H1 (cell line): Measurements from ENCODE around the gene IRF8. TPM values are rescaled to one million over a fixed set of nuclear protein-coding genes. Genes with fewer than 3 reads are reported as not detected.

ENCODE experiments used
- CTCF ChIA-PET: fragments of 300-600 bp; sonication (Branson Sonifier 250); formaldehyde crosslinking; loops from one replicate; lab custom pipeline; 2021; ENCODE audit not compliant: partially characterized antibody; lab: Charles Lee
- POLR2A ChIA-PET: fragments of 300-600 bp; sonication (Branson Sonifier 250); formaldehyde crosslinking; loops from one replicate; lab custom pipeline; 2021; ENCODE audit warnings: inconsistent platforms; ENCODE audit not compliant: partially characterized antibody; lab: Charles Lee
- DNase-seq, 2 experiments: peaks; one replicate each; pipeline versions ENCODE4 v3.0.0 to v3.0.0-alpha.2; 2010 to 2022; ENCODE audit warnings: low spot score in 2 of 2, low read depth in 1 of 2, mixed read lengths in 1 of 2
- FAIRE-seq: peaks from 2 replicates; lab custom pipeline; 2011; peaks lifted over from hg19 to GRCh38; lab: Jason Lieb, UNC
- H2AFZ ChIP-seq: 2 replicates; pipeline ENCODE4 v1.8.1; 2012; ENCODE audit warnings: low read length, inconsistent platforms
- H2AK5ac ChIP-seq: 2 replicates; pipeline ENCODE4 v1.6.1; 2013; ENCODE audit warnings: low read depth, low read length
- H2BK120ac ChIP-seq: replicated peaks from 2 replicates; pipeline ENCODE3; 2013; ENCODE audit warnings: low read depth, low read length, inconsistent platforms
- H2BK12ac ChIP-seq: 2 replicates; pipeline ENCODE4 v1.6.1; 2013; ENCODE audit warnings: low read depth, low read length
- H2BK15ac ChIP-seq: 2 replicates; pipeline ENCODE4 v1.6.1; 2013; ENCODE audit warnings: low read length
- H2BK20ac ChIP-seq: 2 replicates; pipeline ENCODE4 v1.6.1; 2013; ENCODE audit warnings: low read length
- H2BK5ac ChIP-seq: 2 replicates; pipeline ENCODE4 v1.6.1; 2013; ENCODE audit warnings: low read depth, low read length
- H3K14ac ChIP-seq: 2 replicates; pipeline ENCODE4 v1.6.1; 2013; ENCODE audit warnings: inconsistent platforms; ENCODE audit not compliant: insufficient read length
- H3K18ac ChIP-seq: 2 replicates; pipeline ENCODE4 v1.6.1; 2013; ENCODE audit warnings: low read length; ENCODE audit errors: extremely low read depth
- H3K23ac ChIP-seq: 2 replicates; pipeline ENCODE4 v1.6.1; 2013; ENCODE audit warnings: inconsistent platforms; ENCODE audit not compliant: insufficient read length
- H3K23me2 ChIP-seq: 2 replicates; pipeline ENCODE4 v1.6.1; 2013; ENCODE audit warnings: low read depth, low read length
- H3K27ac ChIP-seq: 2 replicates; pipeline ENCODE4 v1.6.1; 2011; ENCODE audit warnings: low read depth, low read length, inconsistent platforms
- H3K27me3 ChIP-seq, 4 experiments: replicated peaks in 1 of 4; 1 replicate in 1 of 4; 2 replicates in 3 of 4; pipeline versions ENCODE4 v1.6.1 to v1.8.1; 2011 to 2013; ENCODE audit warnings: low read length in 3 of 4, mild to moderate bottlenecking in 3 of 4, inconsistent platforms in 2 of 4, mixed read lengths in 2 of 4, moderate library complexity in 1 of 4; ENCODE audit not compliant: control insufficient read depth in 3 of 4, insufficient read depth in 3 of 4; ENCODE audit errors: extremely low read depth in 1 of 4
- H3K36me3 ChIP-seq, 4 experiments: 2 replicates each; pipeline versions ENCODE4 v1.6.1 to v1.8.1; 2011 to 2013; ENCODE audit warnings: mild to moderate bottlenecking in 4 of 4, low read length in 3 of 4, moderate library complexity in 2 of 4, control low read depth in 1 of 4, inconsistent platforms in 1 of 4; ENCODE audit not compliant: insufficient read depth in 4 of 4, control insufficient read depth in 2 of 4
- H3K4ac ChIP-seq: replicated peaks from 2 replicates; pipeline ENCODE3; 2013; ENCODE audit warnings: low read length, low read depth, mixed read lengths, inconsistent platforms; ENCODE audit not compliant: insufficient read length
- H3K4me1 ChIP-seq, 4 experiments: replicated peaks in 1 of 4; 1 replicate in 1 of 4; 2 replicates in 3 of 4; pipeline versions ENCODE4 v1.6.1 to v1.8.1; 2011 to 2013; ENCODE audit warnings: low read length in 3 of 4, inconsistent platforms in 2 of 4, mixed read lengths in 1 of 4; ENCODE audit not compliant: insufficient read depth in 4 of 4, control insufficient read depth in 3 of 4
- H3K4me2 ChIP-seq, 2 experiments: 2 replicates each; pipeline versions ENCODE4 v1.6.1 to v1.8.1; 2011 to 2013; ENCODE audit warnings: low read depth in 2 of 2, low read length in 2 of 2, control low read depth in 1 of 2, inconsistent platforms in 1 of 2, mild to moderate bottlenecking in 1 of 2; ENCODE audit not compliant: insufficient read depth in 1 of 2
- H3K4me3 ChIP-seq, 4 experiments: fragments of 200-600, 300-600 bp in 1 of 4; sonication (generic), shearing (Covaris generic), sonication (Bioruptor Twin) in 1 of 4; 2 replicates each; pipeline versions ENCODE4 v1.5.1 to v1.8.1; 2011 to 2016; ENCODE audit warnings: low read length in 4 of 4, low read depth in 3 of 4, control low read depth in 2 of 4, inconsistent platforms in 2 of 4, mild to moderate bottlenecking in 2 of 4, mixed read lengths in 1 of 4, moderate library complexity in 1 of 4; ENCODE audit not compliant: insufficient read depth in 2 of 4; ENCODE audit errors: extremely low read depth in 1 of 4
- H3K56ac ChIP-seq: replicated peaks from 2 replicates; pipeline ENCODE3; 2013; ENCODE audit warnings: low read depth, mild to moderate bottlenecking, mixed read lengths, low read length, inconsistent platforms; ENCODE audit not compliant: insufficient read length
- H3K79me1 ChIP-seq: 2 replicates; pipeline ENCODE4 v1.6.1; 2013; ENCODE audit warnings: low read depth, low read length, control low read depth
- H3K79me2 ChIP-seq, 2 experiments: 2 replicates each; pipeline versions ENCODE4 v1.6.1 to v1.8.1; 2012 to 2013; ENCODE audit warnings: low read length in 2 of 2, mild to moderate bottlenecking in 2 of 2, inconsistent platforms in 1 of 2; ENCODE audit not compliant: insufficient read depth in 2 of 2, control insufficient read depth in 1 of 2
- H3K9ac ChIP-seq, 4 experiments: replicated peaks in 1 of 4; 1 replicate in 1 of 4; 2 replicates in 3 of 4; pipeline versions ENCODE4 v1.6.1 to v1.8.1; 2011 to 2013; ENCODE audit warnings: low read depth in 3 of 4, low read length in 3 of 4, control low read depth in 2 of 4, mild to moderate bottlenecking in 2 of 4, moderate library complexity in 2 of 4, inconsistent platforms in 1 of 4; ENCODE audit errors: extremely low read depth in 1 of 4
- H3K9me3 ChIP-seq, 2 experiments: 2 replicates each; pipeline versions ENCODE4 v1.6.1 to v1.8.1; 2012 to 2013; ENCODE audit warnings: mild to moderate bottlenecking in 2 of 2, moderate library complexity in 2 of 2, control low read depth in 1 of 2, inconsistent platforms in 1 of 2, low read depth in 1 of 2, low read length in 1 of 2, mixed read lengths in 1 of 2; ENCODE audit not compliant: insufficient read depth in 2 of 2
- H4K20me1 ChIP-seq, 2 experiments: replicated peaks in 1 of 2; 2 replicates each; pipeline versions ENCODE3 to v1.8.1; 2011 to 2013; ENCODE audit warnings: inconsistent platforms in 2 of 2, low read length in 2 of 2, mild to moderate bottlenecking in 1 of 2; ENCODE audit not compliant: insufficient read depth in 2 of 2, control insufficient read depth in 1 of 2
- H4K5ac ChIP-seq: 2 replicates; pipeline ENCODE4 v1.6.1; 2013; ENCODE audit warnings: low read length, low read depth, mixed read lengths, inconsistent platforms; ENCODE audit not compliant: insufficient read length
- H4K8ac ChIP-seq: 2 replicates; pipeline ENCODE4 v1.8.0; 2013; ENCODE audit warnings: mild to moderate bottlenecking, moderate library complexity, low read length, inconsistent platforms; ENCODE audit not compliant: insufficient read depth; ENCODE audit errors: extremely low read depth
- H4K91ac ChIP-seq: replicated peaks from 2 replicates; pipeline ENCODE3; 2013; ENCODE audit warnings: low read length, mixed read lengths, inconsistent platforms; ENCODE audit not compliant: insufficient read length
- ASH2L ChIP-seq: fragments of 200-600, 300-600 bp; sonication (generic); IDR thresholded peaks from one replicate; pipeline ENCODE4 v1.7.1; 2017; ENCODE audit warnings: low read length
- BACH1 ChIP-seq: IDR thresholded peaks from 2 replicates; pipeline ENCODE4 v1.6.1; 2012; ENCODE audit warnings: low read length, improper control_type of control experiment
- CTBP2 ChIP-seq: IDR thresholded peaks from 2 replicates; pipeline ENCODE4 v1.7.0; 2011; ENCODE audit warnings: borderline replicate concordance, mild to moderate bottlenecking, moderate library complexity, mixed read lengths, low read length; ENCODE audit not compliant: insufficient read depth, insufficient read length
- EGR1 ChIP-seq: IDR thresholded peaks from 2 replicates; pipeline ENCODE4 v1.6.1; 2011; ENCODE audit warnings: low read depth, low read length, borderline replicate concordance
- GTF2F1 ChIP-seq: IDR thresholded peaks from 2 replicates; pipeline ENCODE4 v1.6.1; 2012; ENCODE audit warnings: low read depth, low read length, improper control_type of control experiment, borderline replicate concordance
- NANOG ChIP-seq: IDR thresholded peaks from 2 replicates; pipeline ENCODE4 v1.6.1; 2011; ENCODE audit warnings: low read length, low read depth, mild to moderate bottlenecking, inconsistent platforms; ENCODE audit not compliant: insufficient read depth, poor library complexity, severe bottlenecking
- NRF1 ChIP-seq: IDR thresholded peaks from 2 replicates; pipeline ENCODE4 v1.6.1; 2011; ENCODE audit warnings: mild to moderate bottlenecking, low read depth, low read length, improper control_type of control experiment
- PHF8 ChIP-seq: fragments of 200-600 bp; sonication (generic); conservative IDR thresholded peaks from 2 replicates; pipeline ENCODE4 v1.7.1; 2012; ENCODE audit warnings: low read depth, mild to moderate bottlenecking, inconsistent platforms, low read length, moderate library complexity
- RAD21 ChIP-seq, 2 experiments: IDR thresholded peaks in 1 of 2; conservative IDR thresholded peaks in 1 of 2; 2 replicates each; pipeline ENCODE4 v1.6.1; 2011; ENCODE audit warnings: low read depth in 2 of 2, low read length in 2 of 2, improper control_type of control experiment in 1 of 2, inconsistent platforms in 1 of 2, mild to moderate bottlenecking in 1 of 2, moderate library complexity in 1 of 2
- SIRT6 ChIP-seq: IDR thresholded peaks from one replicate; pipeline ENCODE4 v1.7.1; 2012; ENCODE audit warnings: low read length, inconsistent platforms
- SIX5 ChIP-seq: IDR thresholded peaks from 2 replicates; pipeline ENCODE4 v1.6.1; 2011; ENCODE audit warnings: mild to moderate bottlenecking, low read depth, low read length
- SP1 ChIP-seq: IDR thresholded peaks from 2 replicates; pipeline ENCODE4 v1.6.1; 2011; ENCODE audit warnings: low read depth, low read length
- SP4 ChIP-seq: IDR thresholded peaks from 2 replicates; pipeline ENCODE4 v1.6.1; 2012; ENCODE audit warnings: low read length, inconsistent platforms
- TAF1 ChIP-seq: IDR thresholded peaks from 2 replicates; pipeline ENCODE4 v1.6.1; 2011; ENCODE audit warnings: mild to moderate bottlenecking, low read depth, low read length
- WGBS, 2 experiments: shearing (Covaris generic) in 1 of 2; methylation state at CpG; one replicate each; pipeline versions ENCODE4 v1.1.6 to v1.1.7; 2013 to 2015; ENCODE audit warnings: low lambda C conversion rate in 2 of 2, mixed read lengths in 2 of 2, inconsistent platforms in 1 of 2, low coverage in 1 of 2, missing lambda C conversion rate in 1 of 2; ENCODE audit not compliant: insufficient replicate concordance in 2 of 2, insufficient coverage in 1 of 2, insufficient read length in 1 of 2; ENCODE audit errors: extremely low coverage in 1 of 2, missing lambda C conversion rate in 1 of 2; 5-methylcytosine and 5-hydroxymethylcytosine counted together
- polyA plus RNA-seq, 7 experiments: library from polyadenylated mRNA; depleted of rRNA in 3 of 7; stranded (reverse) in 5 of 7; unstranded in 2 of 7; fragments of >200 nt in 5 of 7; fragments of 200-250 nt in 2 of 7; gene quantifications; 1 replicate in 5 of 7; 2 replicates in 1 of 7; 4 replicates in 1 of 7; pipeline versions ENCODE4 v1.2.1 to v1.2.3, GENCODE V29; 2011 to 2013; ENCODE audit warnings: missing spikeins in 2 of 7, mixed read lengths in 2 of 7
- total RNA-seq: library from RNA; stranded (reverse); fragmentation: NEBNext Ultra II Directional; extraction: Animal tissue kit (Norgen Biotek cat#: 25700); gene quantifications from 2 replicates; pipeline ENCODE4 v1.2.1, GENCODE V29; 2021
- TF ChIP-seq, protein P1 (sequence below): IDR thresholded peaks from 2 replicates; pipeline ENCODE4 v1.6.1; 2011; ENCODE audit warnings: low read depth, mild to moderate bottlenecking, low read length; ENCODE audit not compliant: insufficient read depth

IRF8 gene
- total and polyA plus RNA-seq, 2 of the 8 experiments (the other 6 are each of a cell fraction or from before 2014, with no cell fraction given), result 0.35 to 2.0 TPM

DNA sequence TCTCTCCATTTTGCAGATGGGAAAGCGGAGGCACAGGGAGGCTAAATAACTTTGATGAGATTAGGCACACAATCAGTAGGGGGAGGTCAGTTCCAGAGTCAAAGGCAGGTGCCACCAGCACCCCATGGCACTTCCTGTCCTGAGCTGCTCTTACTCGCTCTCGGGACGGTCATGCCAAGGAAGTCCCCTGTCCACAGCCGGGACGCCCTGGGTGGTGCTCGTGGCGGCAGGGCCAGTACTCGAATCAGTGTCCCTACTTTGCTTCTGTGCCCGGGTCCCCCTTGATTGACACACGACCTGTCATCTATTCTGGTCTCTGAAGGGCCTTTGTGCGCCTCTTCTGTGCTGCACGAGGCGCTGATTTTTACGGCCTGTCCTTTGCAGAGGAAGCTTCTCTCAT is 31.3 kb downstream of the IRF8 start:
- H2AK5ac ChIP-seq, result no peak overlapping the region
- no peak for FAIRE-seq

More for the DNA sequence above, 31.3 kb downstream of the IRF8 start:
- 92% methylated on average over 15 of the region's 15 CpGs; no CpG with 5 or more reads in 1 of the 2 experiments for WGBS, 2 experiments
- Histone ChIP-seq H4K91ac (no peak overlapping the region), H3K4me2 (no peak overlapping the region), H3K79me2 (no peaks in the 10 kb centered on the region), H3K14ac (no peak overlapping the region), H2AFZ (no peak overlapping the region), H4K20me1 (no peaks in the 10 kb centered on the region), H2BK12ac (no peak overlapping the region), H3K18ac (no peak overlapping the region), H3K4me3 (no peak overlapping the region), H3K56ac (no peak overlapping the region), H3K36me3 (no peaks in the 10 kb centered on the region), H3K9me3 (no peaks in the 10 kb centered on the region), H3K23ac (no peak overlapping the region), H2BK20ac (no peak overlapping the region), H3K4ac (no peak overlapping the region), H2BK120ac (no peak overlapping the region), H4K8ac (no peak overlapping the region), H2BK15ac (no peak overlapping the region), H3K9ac (no peak overlapping the region), H2BK5ac (no peak overlapping the region), H3K4me1 (no peaks in the 10 kb centered on the region; a peak in 1 of 7 replicates), H4K5ac (no peak overlapping the region), H3K27me3 (0 out of 7 replicates have a peak, but pooled peaks cover 0 to 2% (median 0%) of the 10 kb centered on the region in 4 experiments), H3K27ac (no peak overlapping the region), H3K23me2 (no peaks in the 10 kb centered on the region), H3K79me1 (no peaks in the 10 kb centered on the region)
- DNase-seq, result no peak
- TF ChIP-seq BACH1 (no peak), SIRT6 (no peak), NRF1 (no peak), TAF1 (no peak), RAD21 (IDR thresholded peaks at IDR 0.05 in 1 of 2, conservative IDR thresholded peaks at IDR 0.05 in 1 of 2; ENCODE audit: low read depth in 2 of 2, low read length in 2 of 2) (no peak), PHF8 (no peak), SP1 (no peak), CTBP2 (no peak), SIX5 (no peak), SP4 (no peak), ASH2L (no peak), NANOG (no peak), GTF2F1 (no peak), EGR1 (no peak)
- TF ChIP-seq, protein P1, sequence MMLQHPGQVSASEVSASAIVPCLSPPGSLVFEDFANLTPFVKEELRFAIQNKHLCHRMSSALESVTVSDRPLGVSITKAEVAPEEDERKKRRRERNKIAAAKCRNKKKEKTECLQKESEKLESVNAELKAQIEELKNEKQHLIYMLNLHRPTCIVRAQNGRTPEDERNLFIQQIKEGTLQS, result no peak
- POLR2A ChIA-PET, result no interaction called here
- CTCF ChIA-PET, result interaction anchor here (1.0 to 6.4 kb wide), 6 partner anchors 14 to 149 kb away, joined by 3 to 52 read pairs (median 10); no protein-coding TSS in a partner anchor
